GM21619 (cell line): ENCODE results near the gene ANKRD40.
A peak's percentile ranks its signal among the peaks of the same experiment; 100 is the strongest.
"Not testable (repeated sequence)": the region's sequence is repeated elsewhere in the genome, so short reads cannot be mapped to it uniquely, and the experiment has no call there.

Source experiments
- ATAC-seq: cut with Tn5 transposase; IDR thresholded peaks from one replicate; pipeline ENCODE4 v1.9.1; 2021; ENCODE audit not compliant: unreplicated experiment

ANKRD40 gene, protein sequence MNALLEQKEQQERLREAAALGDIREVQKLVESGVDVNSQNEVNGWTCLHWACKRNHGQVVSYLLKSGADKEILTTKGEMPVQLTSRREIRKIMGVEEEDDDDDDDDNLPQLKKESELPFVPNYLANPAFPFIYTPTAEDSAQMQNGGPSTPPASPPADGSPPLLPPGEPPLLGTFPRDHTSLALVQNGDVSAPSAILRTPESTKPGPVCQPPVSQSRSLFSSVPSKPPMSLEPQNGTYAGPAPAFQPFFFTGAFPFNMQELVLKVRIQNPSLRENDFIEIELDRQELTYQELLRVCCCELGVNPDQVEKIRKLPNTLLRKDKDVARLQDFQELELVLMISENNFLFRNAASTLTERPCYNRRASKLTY

DNA sequence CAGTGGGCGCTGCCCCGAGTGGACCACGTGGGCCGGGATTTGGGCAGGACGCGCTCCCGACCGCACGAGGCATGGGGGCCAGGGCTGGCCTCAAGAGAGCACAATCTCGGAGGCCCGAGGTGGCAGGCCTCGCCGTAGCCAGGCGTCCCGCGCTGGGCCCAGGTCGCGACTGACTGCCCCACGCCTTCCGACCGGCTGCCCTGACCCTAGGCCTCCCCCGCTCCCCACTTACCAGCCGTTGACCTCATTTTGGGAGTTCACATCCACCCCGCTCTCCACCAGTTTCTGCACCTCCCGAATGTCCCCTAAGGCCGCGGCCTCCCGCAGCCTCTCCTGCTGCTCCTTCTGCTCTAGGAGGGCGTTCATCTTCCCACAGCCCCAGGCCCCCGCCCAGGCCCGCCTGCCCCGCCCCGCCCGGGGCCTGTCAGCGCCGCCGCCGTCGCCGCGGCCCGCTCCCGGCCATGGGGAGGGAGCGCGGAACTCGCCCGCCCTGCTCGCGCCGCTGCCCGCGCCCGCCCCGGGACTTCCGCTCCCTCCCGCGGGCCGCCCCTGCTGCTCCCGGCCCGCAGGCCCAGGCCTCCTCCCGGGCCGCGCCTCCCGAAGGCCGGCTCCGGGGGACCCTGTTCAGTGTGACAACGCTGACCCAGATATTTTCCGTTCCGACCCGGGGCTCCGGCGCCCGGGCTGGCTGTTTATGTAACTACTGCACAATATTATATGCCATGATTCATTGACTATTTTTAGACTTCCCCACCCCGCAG lies at the start of gene ANKRD40:
Gene ANKRD40 (minus strand): TSS at position 626 of the 761 bp plus-strand sequence. CDS start 260 bp downstream, at position 366.
- peak; percentile 71 for ATAC-seq

DNA sequence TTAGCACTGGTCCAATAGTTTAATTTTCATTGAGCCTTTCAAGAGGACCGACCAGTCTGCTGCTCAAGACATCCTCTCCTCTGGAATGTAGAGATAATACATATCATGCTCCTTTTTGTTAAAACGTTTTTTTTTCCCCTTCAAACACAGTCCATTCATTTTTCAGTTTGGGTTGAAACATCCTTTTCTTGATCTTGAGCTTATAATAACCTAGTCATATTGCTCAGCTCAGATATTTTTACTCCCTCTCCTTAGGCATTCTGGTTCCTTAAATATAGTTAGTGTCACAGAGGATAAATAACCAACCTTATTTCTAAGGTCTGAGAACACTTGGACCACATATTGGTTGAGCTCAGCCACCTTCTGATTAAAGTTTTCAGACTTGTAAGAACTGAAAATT lies 46.8 kb upstream of the ANKRD40 start:
- ATAC-seq: no peak

DNA sequence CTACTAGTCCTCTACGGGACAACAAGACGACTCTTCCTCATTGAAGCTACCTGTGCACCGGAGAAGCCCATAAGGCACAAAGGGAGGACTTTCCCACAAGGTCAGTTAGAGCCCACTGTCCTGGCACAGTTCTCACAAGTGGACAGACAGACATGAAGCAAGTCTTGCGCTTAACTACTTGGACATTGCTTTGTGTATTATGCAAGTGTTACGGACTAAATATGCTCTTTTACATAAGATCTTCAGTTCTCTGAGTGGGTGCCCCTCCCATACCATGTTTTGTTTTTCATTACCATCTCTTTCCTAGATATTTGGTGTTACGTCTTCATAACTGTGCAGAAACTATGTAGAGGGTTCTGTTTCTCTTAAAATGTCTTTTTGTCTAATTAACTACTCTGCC lies 41.5 kb upstream of the ANKRD40 start:
- no peak for ATAC-seq

DNA sequence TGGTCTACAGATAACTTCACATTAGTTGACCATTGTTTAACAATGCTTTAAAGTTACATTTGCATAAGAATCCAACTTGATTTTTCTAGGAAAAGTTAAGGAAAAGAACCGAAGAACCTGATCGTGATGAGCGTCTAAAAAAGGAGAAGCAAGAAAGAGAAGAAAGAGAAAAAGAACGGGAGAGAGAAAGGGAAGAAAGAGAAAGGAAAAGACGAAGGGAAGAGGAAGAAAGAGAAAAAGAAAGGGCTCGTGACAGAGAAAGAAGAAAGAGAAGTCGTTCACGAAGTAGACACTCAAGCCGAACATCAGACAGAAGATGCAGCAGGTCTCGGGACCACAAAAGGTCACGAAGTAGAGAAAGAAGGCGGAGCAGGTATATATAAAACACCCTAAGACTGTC lies 37.9 kb upstream of the ANKRD40 start:
- no peak for ATAC-seq

DNA sequence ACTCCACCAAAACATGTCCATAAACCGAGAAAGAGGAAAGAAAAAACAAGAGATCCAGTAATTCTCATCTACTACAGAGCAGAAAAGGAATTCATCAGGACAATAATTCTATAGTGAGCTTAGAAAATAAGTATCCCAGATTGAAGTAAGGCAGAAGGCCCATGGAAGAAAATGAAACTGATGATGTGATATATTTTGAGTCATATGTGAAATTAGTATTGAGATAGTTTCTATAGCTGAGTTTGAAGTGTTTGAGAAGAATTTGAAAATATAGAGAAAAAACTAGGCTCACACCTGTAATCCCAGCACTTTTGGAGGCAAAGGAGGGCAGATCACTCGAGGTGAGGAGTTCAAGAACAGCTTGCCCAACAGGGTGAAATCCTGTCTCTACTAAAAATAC lies 31.4 kb upstream of the ANKRD40 start:
- ATAC-seq: no peak

DNA sequence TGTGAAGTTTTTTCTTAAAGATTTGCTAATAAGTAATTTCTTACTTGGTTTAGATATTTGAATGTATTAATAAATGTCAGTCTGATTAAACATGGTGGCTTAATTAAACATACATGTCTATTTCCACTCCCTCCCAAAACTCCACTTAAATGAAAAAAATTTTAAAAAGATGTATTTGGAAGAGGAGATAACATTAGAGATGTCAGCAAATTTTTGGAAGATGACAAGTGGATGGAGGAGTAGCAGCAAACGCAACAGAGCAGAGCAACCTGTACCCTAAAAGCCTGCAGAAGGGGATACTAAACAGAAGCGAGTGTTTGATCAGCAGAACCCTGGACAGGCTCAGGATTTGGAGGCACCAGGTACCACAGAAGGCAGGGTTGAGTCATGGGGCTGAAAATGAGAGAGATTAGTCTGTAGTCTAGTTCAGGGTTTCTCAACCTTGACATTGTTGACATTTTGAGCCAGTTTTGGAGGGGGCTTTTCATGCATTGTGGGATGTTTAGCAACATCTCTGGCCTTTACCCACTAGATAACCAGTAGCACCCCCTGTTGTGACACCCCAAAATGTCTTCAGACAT lies 29.5 kb upstream of the ANKRD40 start:
- no peak for ATAC-seq

DNA sequence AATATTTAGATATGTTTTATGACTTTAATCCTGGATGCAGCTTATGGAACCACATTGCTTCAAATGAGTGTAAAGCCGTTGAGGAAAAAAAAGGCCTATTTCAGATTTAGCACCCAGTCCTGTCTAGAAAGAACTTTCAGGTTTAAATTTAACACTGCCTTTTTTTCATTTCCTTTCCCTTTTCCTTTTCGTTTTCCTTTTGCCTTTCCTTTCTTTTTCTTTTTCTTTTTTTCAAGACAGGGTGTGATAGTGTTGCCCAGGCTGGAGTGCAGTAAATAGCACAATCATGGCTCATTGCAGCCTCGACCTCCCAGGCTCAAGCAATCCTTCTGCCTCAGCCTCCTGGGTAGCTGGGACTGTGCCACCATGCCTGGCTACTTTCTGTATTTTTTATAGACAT lies 27.6 kb upstream of the ANKRD40 start:
- no peak for ATAC-seq

DNA sequence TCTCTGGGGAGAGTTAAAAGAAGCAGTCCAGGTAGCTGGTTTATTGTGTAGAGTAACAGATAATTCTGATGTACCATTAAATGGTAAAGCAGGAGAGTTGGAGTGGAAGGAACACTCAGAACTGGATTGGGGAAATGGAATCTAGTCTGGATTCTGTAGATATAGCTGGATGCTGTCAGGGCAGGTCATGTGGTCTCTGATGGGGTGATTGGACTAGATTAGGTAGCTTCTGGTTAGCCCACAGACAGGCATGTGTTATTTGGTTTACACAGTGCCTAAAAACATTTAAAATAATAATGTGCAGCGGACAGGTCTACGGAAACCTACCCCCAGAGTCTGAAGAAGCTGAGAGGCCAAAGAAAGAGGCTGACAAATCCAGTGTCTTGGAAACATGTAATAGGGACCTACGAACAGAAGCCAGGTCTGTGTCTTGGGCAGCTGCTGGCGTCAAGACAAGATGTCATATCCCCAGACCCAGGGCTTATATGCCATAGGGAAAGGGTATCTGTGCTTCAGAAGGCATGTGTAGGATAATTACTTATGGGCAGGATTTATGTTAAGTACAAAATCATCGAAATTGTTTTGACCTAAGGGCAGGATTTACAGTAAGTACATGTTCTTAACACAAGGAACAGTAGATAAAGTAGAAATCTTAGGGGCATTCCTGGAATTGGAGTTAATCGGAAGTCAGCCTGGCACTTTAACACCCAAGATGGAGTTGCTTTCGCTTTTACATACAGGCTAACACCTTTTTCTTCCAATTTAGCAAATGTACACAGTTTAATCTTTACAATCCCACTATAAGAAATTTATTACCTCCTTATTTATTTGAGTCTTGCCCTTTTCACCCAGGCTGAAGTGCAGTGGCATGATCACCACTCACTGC lies 24.1 kb upstream of the ANKRD40 start:
- ATAC-seq: no peak

DNA sequence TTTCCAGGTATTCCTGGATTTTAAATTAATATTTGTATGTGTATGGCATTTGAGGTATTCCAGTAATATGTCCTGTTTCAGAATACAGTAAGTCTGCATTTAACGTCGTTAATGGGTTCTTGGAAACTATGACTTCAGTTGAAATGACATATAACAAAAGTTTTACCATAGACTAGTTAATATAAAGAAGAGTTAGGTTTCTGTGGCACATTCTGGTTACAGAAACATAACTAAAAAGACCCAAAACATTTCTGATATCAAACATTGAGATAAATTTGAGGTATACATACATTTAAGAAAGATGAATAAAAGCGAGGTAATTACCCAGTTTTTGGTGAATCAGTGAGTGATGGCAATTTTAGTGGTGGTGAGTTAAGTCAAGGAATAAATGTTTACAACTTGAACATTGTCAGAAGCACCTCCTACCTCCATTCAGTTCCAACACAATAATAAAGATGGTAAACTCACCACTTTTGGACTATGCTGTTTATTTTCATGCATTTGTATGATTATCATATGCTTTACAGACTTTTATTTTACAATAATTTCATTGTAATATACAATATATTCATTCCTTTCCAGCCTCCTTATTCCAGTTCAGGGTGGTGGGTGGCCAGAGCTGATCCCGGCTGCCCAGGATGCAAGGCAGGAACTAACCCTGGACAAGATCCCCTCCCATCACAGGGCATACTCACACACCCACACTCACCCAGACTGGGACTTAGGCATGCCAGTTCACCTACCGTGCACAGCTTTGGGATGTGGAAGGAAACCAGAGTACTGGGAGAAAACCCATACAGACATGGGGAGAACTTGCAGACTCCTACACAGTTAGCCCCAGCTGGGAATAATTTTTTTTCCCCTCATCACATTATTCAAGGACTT lies 21.4 kb upstream of the ANKRD40 start:
- no peak for ATAC-seq

DNA sequence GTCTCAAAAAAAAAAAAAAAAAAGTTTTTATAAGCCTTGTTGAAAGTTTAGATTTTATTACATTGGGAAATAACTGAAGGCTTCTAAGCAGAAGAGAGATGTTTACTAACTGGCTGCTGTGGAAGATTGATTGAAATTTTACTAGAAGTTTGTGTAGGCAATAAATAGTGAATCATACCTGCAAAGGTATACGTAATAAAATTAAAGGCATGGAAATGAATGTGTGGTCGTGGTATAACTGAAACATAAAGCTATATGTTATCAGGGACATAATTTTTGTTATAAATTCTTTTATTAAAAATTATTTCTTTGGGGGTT lies 20.4 kb upstream of the ANKRD40 start:
- no peak for ATAC-seq

DNA sequence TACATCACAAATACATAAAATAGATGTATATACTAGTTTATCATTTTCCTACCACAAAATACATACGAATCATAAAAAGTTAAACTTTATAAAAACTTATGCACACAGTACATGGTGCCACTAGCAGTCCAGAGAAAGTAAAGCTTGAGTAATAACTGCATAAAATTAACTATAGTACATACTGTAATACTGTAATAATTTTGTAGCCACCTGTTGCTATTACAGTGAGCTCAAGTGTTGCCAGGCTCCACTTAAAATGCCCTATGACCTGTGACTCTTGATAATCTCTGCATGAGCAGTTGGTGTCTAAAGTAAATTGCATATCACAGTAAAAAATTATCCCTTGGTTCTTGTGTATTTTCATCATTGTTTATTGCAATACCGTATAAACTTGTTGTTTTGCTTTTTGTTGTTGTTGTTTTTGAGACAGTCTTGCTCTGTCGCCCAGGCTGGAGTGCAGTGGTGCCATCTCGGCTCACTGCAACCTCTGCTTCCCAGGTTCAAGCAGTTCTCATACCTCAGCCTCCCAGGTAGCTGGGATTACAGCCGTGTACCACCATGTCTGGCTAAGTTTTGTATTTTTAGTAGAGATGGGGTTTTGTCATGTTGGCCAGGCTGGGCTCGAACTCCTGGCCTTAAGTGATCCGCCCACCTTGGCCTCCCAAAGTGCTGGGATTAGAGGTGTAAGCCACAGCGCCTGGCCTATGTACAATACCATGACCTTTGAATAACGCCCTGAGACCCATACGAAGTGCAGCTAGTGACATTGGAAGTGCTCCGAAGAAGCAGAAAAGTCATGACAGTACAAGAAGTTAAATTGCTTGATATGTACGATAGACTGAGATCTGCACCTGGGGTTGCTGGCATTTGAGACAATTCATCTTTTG lies 18.3 kb upstream of the ANKRD40 start:
- ATAC-seq: no peak

DNA sequence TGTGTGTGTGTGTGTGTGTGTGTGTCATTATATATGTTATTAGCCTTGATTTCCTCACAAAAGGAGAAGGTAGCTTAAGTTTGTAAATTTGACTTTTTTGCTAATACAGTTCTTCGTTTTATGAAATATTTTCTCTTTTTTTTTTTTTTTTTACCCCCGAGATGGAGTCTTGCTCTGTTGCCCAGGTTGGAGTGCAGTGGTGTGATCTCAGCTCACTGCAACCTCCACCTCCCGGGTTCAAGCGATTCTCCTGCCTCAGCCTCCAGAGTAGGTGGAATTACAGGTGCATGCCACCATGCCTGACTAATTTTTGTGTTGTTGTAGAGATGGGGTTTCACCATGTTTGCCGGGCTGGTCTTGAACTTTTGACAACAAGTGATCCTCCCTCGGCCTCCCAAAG lies 16.9 kb upstream of the ANKRD40 start:
- not testable (repeated sequence) for ATAC-seq

DNA sequence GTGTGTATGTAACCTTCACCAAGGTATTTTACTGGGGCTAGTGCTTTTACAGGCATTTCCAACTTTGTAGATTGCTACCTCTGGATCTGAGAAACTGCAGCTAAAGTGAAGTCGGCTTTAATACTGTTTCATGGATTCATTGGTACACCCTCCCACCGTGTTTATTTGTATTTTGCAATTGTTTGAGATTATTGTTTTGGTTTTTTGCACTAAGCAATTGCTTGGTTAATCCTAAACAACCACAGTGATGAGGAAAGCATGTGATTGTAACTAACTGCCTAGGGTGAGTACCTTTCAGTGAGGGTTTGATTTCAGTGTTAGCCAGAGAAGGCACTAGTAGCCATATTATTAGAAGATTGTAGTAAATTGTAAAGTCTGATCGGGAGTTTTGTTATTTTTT lies 15.0 kb upstream of the ANKRD40 start:
- no peak for ATAC-seq

DNA sequence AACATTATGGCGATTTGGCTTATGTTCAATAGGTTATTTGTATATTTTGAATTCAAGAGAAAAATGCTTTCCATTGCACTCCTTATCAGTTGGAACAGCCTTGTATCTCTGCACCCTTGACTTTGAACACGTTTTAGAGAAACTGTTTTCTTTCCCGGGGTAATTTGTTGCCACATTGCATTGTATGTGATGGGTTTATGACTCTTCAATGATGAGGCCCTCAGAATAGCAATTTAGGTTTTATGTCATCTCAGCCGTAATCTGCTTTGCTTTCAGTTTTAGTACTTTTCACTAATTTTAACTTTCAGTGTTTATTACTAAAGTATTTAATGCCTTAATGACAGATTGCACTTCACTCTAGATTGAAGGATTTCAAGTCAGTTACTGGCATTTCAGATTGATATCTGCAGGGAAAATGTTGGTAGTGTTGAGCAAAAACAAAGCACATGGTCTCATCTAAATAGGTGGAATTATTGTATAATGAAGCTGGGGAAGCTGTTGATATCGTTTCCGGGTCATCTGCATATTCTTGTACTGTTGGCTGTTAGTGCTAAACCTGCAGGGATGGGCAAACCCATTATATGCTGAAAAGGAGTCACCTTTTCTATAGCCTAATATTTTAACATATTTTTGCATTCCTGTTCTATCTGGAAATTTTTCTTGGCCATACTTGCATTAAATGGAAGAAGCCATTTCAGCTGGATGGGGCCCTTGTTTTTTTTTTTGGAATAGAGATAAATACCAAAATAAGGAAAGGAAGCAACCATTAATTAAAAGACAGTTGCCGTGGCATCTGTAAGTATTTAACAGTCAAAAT lies 13.7 kb upstream of the ANKRD40 start:
- no peak for ATAC-seq

DNA sequence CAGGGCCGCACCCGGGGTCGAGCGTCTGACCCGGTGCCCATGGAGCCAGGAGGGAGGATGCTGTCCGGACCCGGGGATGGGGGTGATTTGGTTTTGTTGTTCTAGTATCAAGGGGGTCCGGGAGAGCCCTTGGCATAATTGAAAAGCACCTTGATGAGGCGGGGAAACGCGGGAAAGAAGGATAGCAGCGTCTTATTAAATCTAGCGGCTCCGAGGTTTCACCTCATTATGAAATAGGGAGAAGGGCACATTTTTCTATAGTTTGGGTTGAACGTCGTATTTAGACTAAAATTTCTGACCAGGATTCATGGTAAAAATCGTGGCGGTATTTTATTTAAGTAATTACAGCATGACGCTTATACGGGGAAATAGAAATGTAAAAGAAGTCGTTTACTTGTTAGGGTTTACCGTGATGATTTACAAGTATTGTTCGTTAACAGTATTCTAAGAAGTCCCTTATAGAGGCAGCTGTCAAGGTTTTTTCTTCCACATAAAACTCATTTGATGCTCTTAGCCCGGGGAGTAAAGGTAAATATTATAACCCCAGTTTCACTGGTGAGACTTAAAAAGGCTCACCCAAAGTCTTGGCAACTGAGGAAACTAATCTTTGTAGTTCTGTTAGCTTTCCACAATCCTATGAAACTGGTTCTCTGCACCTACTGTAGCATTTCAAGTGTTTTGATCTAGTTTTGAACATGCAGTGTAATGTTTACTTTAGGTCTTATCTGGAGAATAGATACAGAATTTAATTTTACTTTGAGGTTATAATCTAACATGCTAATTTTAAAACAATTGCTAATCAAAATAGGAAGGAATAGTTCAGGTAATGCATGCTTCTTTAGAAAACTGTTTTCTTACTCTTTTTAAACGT lies 12.4 kb upstream of the ANKRD40 start:
- ATAC-seq: no peak

DNA sequence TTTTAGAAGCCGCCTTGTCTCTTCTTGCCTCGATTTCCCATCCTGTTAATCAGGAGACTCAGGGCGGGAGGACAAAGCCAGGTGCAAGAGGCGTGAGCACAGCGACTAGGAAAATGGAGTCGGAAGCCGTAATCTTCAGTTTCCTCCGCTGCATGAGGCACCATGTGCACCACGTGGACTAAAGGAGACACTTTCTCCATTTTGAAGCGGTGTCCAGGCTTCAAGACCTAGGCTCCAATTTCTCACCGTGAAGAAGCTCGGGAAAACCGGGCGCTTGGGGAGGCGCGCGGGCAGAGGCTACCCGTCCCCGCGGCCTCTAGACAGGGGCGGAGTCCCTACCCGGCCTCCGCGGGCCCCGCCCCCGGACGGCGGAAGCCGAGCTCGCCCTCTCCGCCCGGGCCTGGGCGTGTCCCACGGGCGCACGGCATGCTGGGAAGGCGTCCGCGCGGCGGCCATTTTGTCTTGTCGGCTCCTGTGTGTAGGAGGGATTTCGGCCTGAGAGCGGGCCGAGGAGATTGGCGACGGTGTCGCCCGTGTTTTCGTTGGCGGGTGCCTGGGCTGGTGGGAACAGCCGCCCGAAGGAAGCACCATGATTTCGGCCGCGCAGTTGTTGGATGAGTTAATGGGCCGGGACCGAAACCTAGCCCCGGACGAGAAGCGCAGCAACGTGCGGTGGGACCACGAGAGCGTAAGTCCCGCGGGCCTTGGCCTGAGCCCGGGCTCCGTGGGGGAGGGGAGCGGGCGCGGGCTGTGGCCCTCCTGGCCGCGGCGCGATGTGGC lies 11.6 kb upstream of the ANKRD40 start, which contains the start of gene LUC7L3:
Gene LUC7L3 (plus strand): TSS at position 460 of the 780 bp plus-strand sequence. CDS start 130 bp downstream, at position 590.
- ATAC-seq: peak; percentile 86

DNA sequence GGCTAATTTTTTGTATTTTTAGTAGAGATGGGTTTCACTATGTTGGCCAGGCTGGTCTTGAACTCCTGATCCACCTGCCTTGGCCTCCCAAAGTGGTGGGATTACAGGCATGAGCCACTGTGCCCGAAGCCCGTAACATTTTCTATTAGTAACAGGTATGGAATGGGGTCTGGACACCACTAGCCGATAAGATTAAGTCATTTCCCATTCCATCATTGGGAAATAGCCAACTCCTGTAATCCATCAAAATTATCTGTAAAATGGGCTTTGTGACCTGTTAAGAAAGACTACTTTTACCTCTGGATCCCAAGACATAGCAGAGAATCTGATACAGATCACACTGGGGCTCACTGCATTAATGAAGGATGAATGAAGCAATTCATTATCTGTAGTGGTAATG lies 7.8 kb upstream of the ANKRD40 start:
- no peak for ATAC-seq
